Activated CD4-positive, CD25-positive, alpha-beta regulatory T cell treated with anti-CD3 and anti-CD28 coated beads, Interleukin-2, amount 50 U/mL, for 24 hours (primary cell): ENCODE results near the gene TMTC2.
"Not testable (repeated sequence)": the region's sequence is repeated elsewhere in the genome, so short reads cannot be mapped to it uniquely, and the experiment has no call there.

ENCODE experiments used
- ATAC-seq, 2 donors: fragments of 150-1000 bp; cut with Tn5 transposase; one replicate each; pipeline ENCODE4 v1.10.0; 2021; ENCODE audit warnings: mild to moderate bottlenecking in 1 of 2, moderate library complexity in 1 of 2

Gene TMTC2

GRCh38 chr12:82793751-82794281 lies 107.1 kb downstream of the TMTC2 start:
- ATAC-seq: no peak

GRCh38 chr12:82797480-82797879 lies 110.8 kb downstream of the TMTC2 start:
- no peak for ATAC-seq

DNA sequence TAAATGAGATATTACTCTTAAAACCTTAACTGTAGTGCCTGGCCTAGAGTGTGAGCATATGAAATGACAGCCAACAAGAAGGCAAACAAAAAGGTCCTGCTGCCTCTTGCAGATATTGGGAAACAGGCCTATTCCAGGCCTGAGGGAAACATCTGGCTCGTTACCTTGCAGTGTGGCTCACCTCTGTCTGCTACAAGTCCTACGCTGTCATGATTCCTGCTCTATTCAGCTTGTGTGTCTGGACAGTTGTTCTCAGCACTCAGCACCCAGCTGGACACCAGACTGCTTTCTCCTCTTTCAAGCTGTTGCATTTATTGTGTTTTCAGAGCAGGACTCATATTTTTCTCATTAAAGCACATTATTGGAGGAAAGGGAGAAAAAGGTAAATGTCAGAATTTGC lies 113.5 kb downstream of the TMTC2 start:
- no peak for ATAC-seq

DNA sequence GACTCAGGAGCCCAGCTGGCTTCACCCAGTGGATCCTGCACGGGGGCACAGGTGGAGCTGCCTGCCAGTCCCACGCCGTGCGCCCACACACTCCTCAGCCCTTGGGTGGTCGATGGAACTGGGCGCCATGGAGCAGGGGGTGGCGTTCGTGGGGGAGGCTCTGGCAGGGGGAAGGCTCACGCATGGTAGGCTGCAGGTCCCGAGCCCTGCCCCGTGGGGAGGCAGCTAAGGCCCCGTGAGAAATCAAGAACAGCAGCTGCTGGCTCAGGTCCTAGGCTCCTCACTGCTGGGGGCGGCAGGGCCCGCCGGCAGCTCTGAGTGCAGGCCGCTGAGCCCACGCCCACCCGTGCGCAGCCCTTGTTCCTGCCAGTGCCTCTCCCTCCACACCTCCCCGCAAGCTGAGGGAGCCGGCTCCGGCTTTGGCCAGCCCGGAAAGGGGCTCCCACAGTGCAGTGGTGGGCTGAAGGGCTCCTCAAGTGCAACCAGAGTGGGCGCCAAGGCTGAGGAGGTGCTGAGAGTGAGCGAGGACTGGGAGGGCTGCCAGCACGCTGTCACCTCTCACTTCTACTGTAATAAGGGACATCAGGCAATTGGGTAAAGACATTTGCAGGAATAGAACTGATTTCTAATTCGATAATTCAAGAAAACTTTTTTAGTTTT lies 115.4 kb downstream of the TMTC2 start:
- no peak for ATAC-seq

DNA sequence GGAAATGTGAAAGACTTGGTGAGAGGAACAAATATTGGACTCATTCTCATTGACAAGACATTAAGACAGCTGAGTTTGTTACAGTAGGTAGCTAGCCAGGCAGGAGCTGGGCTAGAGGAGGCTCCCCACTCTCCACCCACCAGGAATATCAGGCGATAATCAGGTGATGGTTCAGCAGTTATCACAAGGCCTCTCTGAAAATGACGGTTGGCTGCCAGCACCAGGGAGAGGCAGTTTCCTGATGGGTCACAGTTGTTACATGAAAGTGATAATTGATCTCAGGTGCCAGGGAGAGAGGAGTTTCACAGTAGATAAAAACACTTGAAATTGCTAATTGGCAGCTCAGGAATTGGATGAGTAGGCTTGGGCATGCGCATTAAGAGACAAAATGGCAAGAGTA lies 116.5 kb downstream of the TMTC2 start:
- ATAC-seq: no peak

DNA sequence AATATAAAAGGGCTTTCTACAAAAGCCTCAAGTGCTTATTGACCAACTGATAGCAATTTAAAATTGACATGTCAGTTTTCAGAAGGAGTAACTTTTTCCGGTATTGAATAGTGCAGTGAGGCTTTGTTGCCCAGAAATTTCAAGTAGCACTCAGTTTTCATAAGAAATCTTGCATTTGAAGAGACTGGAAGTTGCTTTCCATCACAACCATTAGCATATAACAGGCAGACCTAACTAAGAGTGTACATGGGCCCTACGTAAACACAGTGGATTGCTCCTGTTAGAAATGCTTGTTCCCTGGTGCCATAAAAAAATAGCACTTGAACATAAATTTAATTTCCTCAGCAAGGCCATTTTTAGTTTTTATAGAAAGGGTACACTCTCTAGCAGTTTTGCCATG lies 117.9 kb downstream of the TMTC2 start:
- ATAC-seq: no peak

DNA sequence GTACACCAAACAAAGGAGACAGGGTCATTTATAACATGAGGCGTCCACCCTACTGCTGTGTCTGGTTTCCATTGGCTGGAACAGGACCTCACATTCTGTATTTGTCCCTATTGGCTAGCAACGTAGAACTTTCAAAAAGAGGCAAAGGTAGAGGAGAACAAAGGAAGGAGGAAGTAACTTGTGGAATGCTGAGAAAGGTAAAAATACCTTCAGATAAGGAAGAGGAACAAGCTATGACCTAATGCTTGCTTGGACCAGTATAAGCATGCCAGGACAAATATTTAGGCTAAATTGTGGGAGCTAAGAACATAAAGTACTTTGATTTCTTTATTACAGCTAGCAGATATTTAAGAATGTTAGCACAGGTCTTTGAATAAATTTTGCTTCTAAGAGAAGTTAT lies 118.3 kb downstream of the TMTC2 start:
- not testable (repeated sequence) for ATAC-seq

DNA sequence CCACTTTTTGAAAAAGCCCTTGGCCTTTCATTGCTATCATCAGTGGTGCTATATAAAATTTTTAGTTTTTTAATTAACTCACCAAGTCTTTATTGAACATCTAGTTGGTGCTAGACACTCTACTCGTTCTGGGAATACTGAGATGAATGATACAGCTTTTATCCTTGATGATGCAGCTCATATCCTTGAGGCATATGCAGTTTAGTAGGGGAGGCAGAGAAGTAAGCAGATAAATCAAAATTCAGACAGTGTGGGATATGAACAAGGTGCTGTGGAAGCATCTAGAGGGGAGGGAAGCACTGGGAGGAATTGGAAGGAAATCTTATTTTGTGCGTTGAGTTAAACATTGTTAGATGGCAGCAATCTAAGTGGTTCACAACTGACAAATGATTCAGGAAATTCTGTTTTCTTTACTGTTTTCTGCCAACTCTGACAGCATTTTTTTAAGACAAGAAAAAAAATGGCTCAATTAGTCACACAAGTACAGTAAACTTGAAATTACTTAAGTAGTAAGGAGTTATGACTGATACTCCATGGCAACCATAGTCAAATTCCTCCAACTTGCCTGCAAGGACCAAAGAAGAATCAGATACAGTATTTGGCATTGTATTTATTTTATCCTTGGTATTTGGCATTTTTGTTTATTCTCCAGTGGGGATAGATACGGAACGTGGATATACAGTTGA lies 119.2 kb downstream of the TMTC2 start:
- ATAC-seq: no peak

DNA sequence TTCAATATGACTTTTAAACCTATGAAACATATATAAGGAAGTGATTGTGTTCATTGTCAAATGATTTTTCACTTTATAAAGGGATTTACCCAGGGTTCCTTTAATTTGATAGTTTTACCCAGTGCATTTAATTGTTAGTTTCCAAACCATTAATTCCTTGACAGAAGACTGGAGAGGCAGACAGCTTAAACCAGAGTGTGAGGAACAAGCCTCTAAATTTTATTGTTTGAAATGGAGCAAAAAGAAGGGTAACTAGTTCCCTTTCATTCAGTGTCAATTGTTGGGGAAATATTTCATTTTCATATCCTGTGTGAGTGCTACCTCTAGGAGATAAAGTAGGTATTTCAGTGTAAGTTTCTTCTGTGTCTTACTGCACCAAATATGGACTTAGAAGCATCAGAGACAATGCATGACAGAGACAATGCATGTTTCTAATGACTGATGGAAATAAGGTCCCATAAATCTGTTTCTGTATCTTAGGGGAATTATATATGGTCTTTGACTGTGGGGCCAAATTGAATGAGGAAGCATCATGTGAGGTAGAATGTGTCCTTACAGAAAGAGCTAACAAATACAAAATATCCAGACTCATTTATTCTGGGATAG lies 120.5 kb downstream of the TMTC2 start:
- no peak for ATAC-seq

- ATAC-seq: no peak
Observed at GRCh38 chr12:82810568-82810967, 123.9 kb downstream of the TMTC2 start.

GRCh38 chr12:82817368-82817767 lies 130.7 kb downstream of the TMTC2 start:
- no peak for ATAC-seq

- ATAC-seq: no peak
Observed at GRCh38 chr12:82818271-82819035, 131.7 kb downstream of the TMTC2 start.

DNA sequence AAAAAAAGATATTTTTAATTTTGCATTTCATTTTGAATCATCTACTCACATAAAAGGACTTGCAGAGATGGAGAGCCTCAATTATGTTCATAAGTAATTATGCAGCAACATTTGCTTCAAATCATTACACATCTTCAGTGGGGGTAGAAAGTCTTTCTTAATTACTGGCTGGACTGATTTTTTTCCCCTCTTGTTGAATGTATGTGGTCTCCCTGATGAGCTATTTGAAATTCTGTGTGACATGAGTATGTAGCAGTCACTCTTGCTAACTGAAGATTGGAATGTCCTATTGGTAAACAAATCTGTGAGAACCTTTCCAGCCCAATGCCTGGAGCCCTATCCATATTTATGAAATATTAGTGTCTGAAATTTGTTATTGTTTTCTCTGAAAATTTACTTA lies 139.8 kb downstream of the TMTC2 start:
- no peak for ATAC-seq

- no peak for ATAC-seq
Observed at GRCh38 chr12:82832096-82832495, 145.4 kb downstream of the TMTC2 start.

GRCh38 chr12:82832981-82833380 lies 146.3 kb downstream of the TMTC2 start:
- no peak for ATAC-seq

- no peak for ATAC-seq
Observed at GRCh38 chr12:82833481-82833880, 146.8 kb downstream of the TMTC2 start.

- ATAC-seq: no peak
Observed at GRCh38 chr12:82835217-82835616, 148.5 kb downstream of the TMTC2 start.

GRCh38 chr12:82838131-82838551 lies 151.4 kb downstream of the TMTC2 start:
- no peak for ATAC-seq

DNA sequence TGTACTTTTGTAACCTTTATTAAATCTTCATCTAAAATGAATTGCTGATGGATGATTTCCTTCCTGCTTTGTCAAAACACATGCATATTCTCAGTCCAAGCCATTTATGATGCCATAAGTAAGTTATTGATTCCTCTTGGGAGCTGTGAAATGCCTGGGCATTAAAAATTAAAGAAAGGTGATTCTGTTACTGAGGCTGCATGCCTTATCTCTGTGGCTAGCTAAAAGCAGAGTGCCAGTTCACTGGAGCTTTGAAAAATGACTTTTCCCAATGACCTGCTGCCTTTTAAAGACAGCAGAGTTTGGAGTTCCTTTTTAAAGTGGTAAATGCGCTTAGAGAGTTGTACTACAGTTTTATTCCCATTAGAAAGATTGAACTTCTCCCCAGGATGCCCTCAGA lies 152.1 kb downstream of the TMTC2 start:
- no peak for ATAC-seq

GRCh38 chr12:82839796-82840195 lies 153.1 kb downstream of the TMTC2 start:
- no peak for ATAC-seq

- ATAC-seq: no peak
Observed at GRCh38 chr12:82841487-82841904, 154.8 kb downstream of the TMTC2 start.

GRCh38 chr12:82842480-82842879 lies 155.8 kb downstream of the TMTC2 start:
- no peak for ATAC-seq

DNA sequence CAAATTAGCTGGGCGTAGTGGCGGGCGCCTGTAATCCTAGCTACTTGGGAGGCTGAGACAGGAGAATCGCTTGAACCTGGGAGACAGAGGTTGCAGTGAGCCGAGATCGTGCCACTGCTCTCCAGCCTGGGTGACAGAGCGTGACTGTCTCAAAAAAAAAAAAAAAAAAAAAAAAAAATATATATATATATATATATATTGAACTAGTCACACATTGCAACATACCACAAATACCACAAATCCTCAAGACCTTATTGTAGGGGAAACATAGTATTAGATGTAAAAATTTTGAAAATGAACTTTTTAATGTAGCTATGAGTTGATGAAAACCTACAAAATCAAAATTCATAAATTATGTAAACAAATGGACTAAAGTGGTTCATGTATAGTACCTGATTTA lies 158.4 kb downstream of the TMTC2 start:
- not testable (repeated sequence) for ATAC-seq
